Lower leg skin (tissue), 3 donors: ENCODE measurements around the gene SLC25A23.

Experiments
- POLR2A ChIP-seq, 2 donors: fragments of 450-650 bp; IDR thresholded peaks; one replicate each; pipeline ENCODE4 v1.6.1; 2016 to 2017; ENCODE audit warnings: antibody characterized with exemption in 2 of 2, mild to moderate bottlenecking in 1 of 2, moderate library complexity in 1 of 2
- TF ChIP-seq, protein P1 (sequence below), 3 donors: fragments of 450-650 bp; IDR thresholded peaks; one replicate each; pipeline ENCODE4 v1.5.1; 2016; ENCODE audit warnings: antibody characterized with exemption in 3 of 3, mild to moderate bottlenecking in 3 of 3, moderate library complexity in 2 of 3

DNA sequence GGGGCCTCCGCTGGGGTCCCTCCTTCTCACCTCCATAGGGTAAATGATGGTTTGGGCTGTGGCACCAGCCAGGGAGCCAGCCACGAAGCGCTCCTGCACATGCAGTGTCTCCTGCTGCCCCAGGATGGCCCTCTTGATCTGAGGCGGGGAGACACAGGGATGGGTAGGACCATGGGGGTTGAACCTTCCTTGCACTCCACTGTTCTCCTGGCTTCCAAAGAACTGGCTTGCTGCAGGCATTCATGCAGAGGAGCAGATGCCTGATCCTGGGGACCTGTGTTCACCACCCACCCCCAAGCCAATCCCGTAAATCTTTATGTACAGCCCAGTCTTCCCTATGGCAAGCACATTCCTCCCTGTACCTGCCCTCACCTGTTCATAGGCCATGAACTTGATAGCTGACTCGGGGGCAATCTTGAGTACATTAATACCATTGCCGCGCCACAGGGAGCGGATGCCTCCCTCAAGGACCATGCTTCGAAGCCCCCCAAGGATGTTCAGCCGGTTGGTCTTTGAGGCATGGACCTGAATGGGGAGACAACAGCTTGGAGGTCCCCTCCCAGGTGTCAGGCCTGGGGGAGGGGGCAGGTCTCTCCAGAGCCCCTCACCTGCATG lies 5.5 kb downstream of the SLC25A23 start:
- TF ChIP-seq, protein P1, sequence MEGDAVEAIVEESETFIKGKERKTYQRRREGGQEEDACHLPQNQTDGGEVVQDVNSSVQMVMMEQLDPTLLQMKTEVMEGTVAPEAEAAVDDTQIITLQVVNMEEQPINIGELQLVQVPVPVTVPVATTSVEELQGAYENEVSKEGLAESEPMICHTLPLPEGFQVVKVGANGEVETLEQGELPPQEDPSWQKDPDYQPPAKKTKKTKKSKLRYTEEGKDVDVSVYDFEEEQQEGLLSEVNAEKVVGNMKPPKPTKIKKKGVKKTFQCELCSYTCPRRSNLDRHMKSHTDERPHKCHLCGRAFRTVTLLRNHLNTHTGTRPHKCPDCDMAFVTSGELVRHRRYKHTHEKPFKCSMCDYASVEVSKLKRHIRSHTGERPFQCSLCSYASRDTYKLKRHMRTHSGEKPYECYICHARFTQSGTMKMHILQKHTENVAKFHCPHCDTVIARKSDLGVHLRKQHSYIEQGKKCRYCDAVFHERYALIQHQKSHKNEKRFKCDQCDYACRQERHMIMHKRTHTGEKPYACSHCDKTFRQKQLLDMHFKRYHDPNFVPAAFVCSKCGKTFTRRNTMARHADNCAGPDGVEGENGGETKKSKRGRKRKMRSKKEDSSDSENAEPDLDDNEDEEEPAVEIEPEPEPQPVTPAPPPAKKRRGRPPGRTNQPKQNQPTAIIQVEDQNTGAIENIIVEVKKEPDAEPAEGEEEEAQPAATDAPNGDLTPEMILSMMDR (IDR thresholded peaks at IDR 0.05), result no peak
- TF ChIP-seq POLR2A (IDR thresholded peaks at IDR 0.05), result no peak
